HepG2 (cell line): ENCODE results near the gene GNAI2. TPM values are rescaled to one million over a fixed set of nuclear protein-coding genes. Genes with fewer than 3 reads are reported as not detected.

Source experiments
- ATAC-seq: fragments of 200-7000 bp; cut with Tn5 transposase; 3 replicates; pipeline ENCODE4 v1.9.1; 2020; ENCODE audit warnings: mild to moderate bottlenecking, moderate library complexity
- Bru-seq: library from RNA; stranded (reverse); fragments of 400-500 nt; gene quantifications from one replicate; lab custom pipeline; 2021; lab: Mats Ljungman, UMichigan
- BruChase-seq, 2 experiments: library from RNA; stranded (reverse); fragments of 400-500 nt; gene quantifications; one replicate each; lab custom pipeline; 2021; lab: Mats Ljungman, UMichigan
- BruUV-seq: library from RNA; stranded (reverse); fragments of 400-500 nt; replicated peaks from 2 replicates; lab custom pipeline; 2021; lab: Mats Ljungman, UMichigan
- CTCF ChIA-PET: fragments of 300-600 bp; formaldehyde crosslinking; extraction: SDS; loops from one replicate; lab custom pipeline; 2021; ENCODE audit warnings: low total read pairs, inconsistent platforms, low intra/inter-chr PET ratio; lab: Yijun Ruan, JAX
- POLR2A ChIA-PET: fragments of 350-600 bp; sonication (Branson Sonifier 250); formaldehyde crosslinking; loops from one replicate; lab custom pipeline; 2020; ENCODE audit warnings: antibody characterized with exemption, inconsistent platforms; lab: Yijun Ruan, JAX
- DNase-seq: peaks from one replicate; pipeline ENCODE4 v3.0.0-alpha.2; 2015; ENCODE audit warnings: low spot score
- FAIRE-seq: peaks from 3 replicates; lab custom pipeline; 2011; peaks lifted over from hg19 to GRCh38; lab: Jason Lieb, UNC
- H2AFZ ChIP-seq: one replicate; pipeline ENCODE4 v1.6.1; 2011; ENCODE audit warnings: low read length, inconsistent platforms
- H3K27ac ChIP-seq: fragments of 300-600 bp; 3 replicates; pipeline ENCODE4 v1.8.0; 2011; ENCODE audit warnings: mixed run types, mild to moderate bottlenecking, mixed read lengths, low read length, inconsistent platforms; ENCODE audit not compliant: insufficient read depth; ENCODE audit errors: extremely low read length
- H3K27me3 ChIP-seq, 2 experiments: fragments of 200-600 bp in 1 of 2; 2 replicates in 1 of 2; 3 replicates in 1 of 2; pipeline versions ENCODE4 v1.6.0 to v1.8.0; 2011; ENCODE audit warnings: low read length in 2 of 2, mild to moderate bottlenecking in 2 of 2, moderate library complexity in 2 of 2, inconsistent platforms in 1 of 2; ENCODE audit not compliant: insufficient read depth in 2 of 2, control insufficient read depth in 1 of 2
- H3K36me3 ChIP-seq, 2 experiments: fragments of 200-600 bp in 1 of 2; replicated peaks in 1 of 2; 2 replicates in 1 of 2; 3 replicates in 1 of 2; pipeline versions ENCODE4 v1.5.1 to v1.8.0; 2011; ENCODE audit warnings: low read length in 2 of 2, inconsistent platforms in 1 of 2; ENCODE audit not compliant: insufficient read depth in 2 of 2, control insufficient read depth in 1 of 2
- H3K4me1 ChIP-seq: 2 replicates; pipeline ENCODE4 v1.5.1; 2012; ENCODE audit warnings: low read length, inconsistent platforms; ENCODE audit not compliant: insufficient read depth
- H3K4me2 ChIP-seq: 2 replicates; pipeline ENCODE4 v1.6.0; 2011; ENCODE audit warnings: low read depth, low read length, inconsistent platforms
- H3K4me3 ChIP-seq, 3 experiments: fragments of 200-600 bp in 1 of 3; sonication (generic), shearing (Covaris generic) in 1 of 3; replicated peaks in 1 of 3; 2 replicates each; pipeline ENCODE4 v1.5.1; 2011 to 2016; ENCODE audit warnings: low read length in 3 of 3, inconsistent platforms in 2 of 3, low read depth in 2 of 3, mild to moderate bottlenecking in 2 of 3, control low read depth in 1 of 3, mixed read lengths in 1 of 3; ENCODE audit not compliant: insufficient read depth in 1 of 3
- H3K79me2 ChIP-seq: one replicate; pipeline ENCODE4 v1.6.1; 2011; ENCODE audit warnings: low read length, inconsistent platforms; ENCODE audit not compliant: insufficient read depth
- H3K9ac ChIP-seq: 2 replicates; pipeline ENCODE4 v1.6.0; 2011; ENCODE audit warnings: mild to moderate bottlenecking, low read depth, low read length, inconsistent platforms; ENCODE audit not compliant: insufficient read depth
- H3K9me3 ChIP-seq: 2 replicates; pipeline ENCODE4 v1.5.1; 2012; ENCODE audit warnings: mild to moderate bottlenecking, low read length
- H4K20me1 ChIP-seq: 2 replicates; pipeline ENCODE4 v1.6.0; 2011; ENCODE audit warnings: inconsistent platforms, mild to moderate bottlenecking, low read length, moderate library complexity; ENCODE audit not compliant: insufficient read depth
- AFF4 ChIP-seq: sonication (generic); formaldehyde crosslinking; IDR thresholded peaks from 2 replicates; pipeline ENCODE4 v1.4.0; 2020; ENCODE audit warnings: missing genetic modification reagents
- AGO1 ChIP-seq: fragments of 200-400 bp; formaldehyde crosslinking; IDR thresholded peaks from 2 replicates; pipeline ENCODE4 v1.6.1; 2017; ENCODE audit warnings: mild to moderate bottlenecking, low read depth, low read length, moderate library complexity; ENCODE audit not compliant: poor library complexity, severe bottlenecking
- ATF7-NPFF ChIP-seq: sonication (generic); formaldehyde crosslinking; IDR thresholded peaks from 2 replicates; pipeline ENCODE4 v1.8.1; 2023; ENCODE audit warnings: mild to moderate bottlenecking, low read depth, missing genetic modification reagents, moderate library complexity
- CCDC6 ChIP-seq: sonication (generic); formaldehyde crosslinking; IDR thresholded peaks from 2 replicates; pipeline ENCODE4 v1.8.1; 2022; ENCODE audit warnings: mild to moderate bottlenecking, missing genetic modification reagents, moderate library complexity
- CENPX ChIP-seq: sonication (generic); formaldehyde crosslinking; IDR thresholded peaks from 2 replicates; pipeline ENCODE4 v1.9.0; 2021; ENCODE audit warnings: mild to moderate bottlenecking, missing genetic modification reagents, moderate library complexity
- RCOR2 ChIP-seq: IDR thresholded peaks from 2 replicates; pipeline ENCODE4 v1.6.1; 2016; ENCODE audit warnings: missing biosample characterization, missing genetic modification reagents
- SAFB2 ChIP-seq: sonication (generic); formaldehyde crosslinking; IDR thresholded peaks from 2 replicates; pipeline ENCODE4 v1.5.1; 2020; ENCODE audit warnings: missing genetic modification reagents, low read depth, mild to moderate bottlenecking, borderline replicate concordance
- TMF1 ChIP-seq: sonication (generic); formaldehyde crosslinking; IDR thresholded peaks from 2 replicates; pipeline ENCODE4 v1.8.1; 2022; ENCODE audit warnings: low read depth, missing genetic modification reagents
- ZNF597 ChIP-seq: sonication (generic); formaldehyde crosslinking; IDR thresholded peaks from 2 replicates; pipeline ENCODE4 v1.5.0; 2020; ENCODE audit warnings: missing genetic modification reagents
- WGBS: methylation state at CpG from one replicate; pipeline ENCODE4 v1.1.6; 2017; ENCODE audit warnings: low lambda C conversion rate; 5-methylcytosine and 5-hydroxymethylcytosine counted together
- in situ Hi-C: cut with HindIII; loops from 2 replicates; pipeline ENCODE4 v1.10.0; 2017; ENCODE audit warnings: low pct_unique_long_range_greater_than_20kb; ENCODE audit not compliant: extremely low pct_ligation_motif_present
- intact Hi-C: fragments of 100-400 bp; cut with micrococcal nuclease; formaldehyde crosslinking; loops from one replicate; pipeline ENCODE4 v1.10.0; 2022; ENCODE audit not compliant: unreplicated experiment
- long read RNA-seq, 2 experiments: library from RNA in 1 of 2; library from polyadenylated mRNA in 1 of 2; stranded (forward) in 1 of 2; unstranded in 1 of 2; transcript quantifications; one replicate each; pipeline ENCODE4 v2.0.0, GENCODE V29; 2019 to 2022
- polyA minus RNA-seq, 3 experiments: library from RNA; depleted of rRNA, polyadenylated mRNA; stranded (reverse); fragments of >200 nt; gene quantifications; 2 replicates each; pipeline ENCODE4 v1.2.3, GENCODE V29; 2011; ENCODE audit warnings: low replicate concordance in 1 of 3
- polyA plus RNA-seq, 8 experiments: library from polyadenylated mRNA; depleted of rRNA in 3 of 8; stranded (reverse) in 7 of 8; unstranded in 1 of 8; fragments of >200 nt; fragmentation: Illumina TruSeq in 4 of 8; extraction: Trizol in 4 of 8; gene quantifications; 2 replicates each; pipeline versions ENCODE4 v1.2.1 to v1.2.3, GENCODE V29; 2011 to 2016; ENCODE audit warnings: low read depth in 4 of 8, missing spikeins in 1 of 8, mixed read lengths in 1 of 8; ENCODE audit not compliant: insufficient read depth in 1 of 8
- total RNA-seq, 5 experiments: library from RNA; depleted of rRNA; stranded (reverse); fragments of >200 nt; fragmentation: Illumina TruSeq; extraction: Trizol; gene quantifications; 2 replicates each; pipeline ENCODE4 v1.2.3, GENCODE V29; 2016; ENCODE audit warnings: low read depth in 1 of 5
- TF ChIP-seq, protein P1 (sequence below): sonication (generic); formaldehyde crosslinking; IDR thresholded peaks from 2 replicates; pipeline ENCODE4 v1.4.0; 2020; ENCODE audit warnings: mild to moderate bottlenecking, missing genetic modification reagents

Gene GNAI2
- total RNA-seq (2016; rRNA removed; fragmentation: Illumina TruSeq; extraction: Trizol) = 34.5 and 51.1 TPM in 2 replicates
- total RNA-seq (2016; cell fraction: cytosol; rRNA removed; fragmentation: Illumina TruSeq; extraction: Trizol; ENCODE audit: low read depth) = 26.6 and 32.1 TPM in 2 replicates
- total RNA-seq (2016; cell fraction: insoluble cytoplasmic fraction; rRNA removed; fragmentation: Illumina TruSeq; extraction: Trizol) = 33.4 and 51.3 TPM in 2 replicates
- total RNA-seq (2016; cell fraction: membrane; rRNA removed; fragmentation: Illumina TruSeq; extraction: Trizol) = 43.7 and 48.0 TPM in 2 replicates
- 26.6 and 32.5 TPM in 2 replicates for total RNA-seq (2016; cell fraction: nucleus; rRNA removed; fragmentation: Illumina TruSeq; extraction: Trizol)
- 66.1 and 66.2 TPM in 2 replicates for polyA plus RNA-seq (2011; rRNA removed)
- 64.5 and 77.2 TPM in 2 replicates for polyA plus RNA-seq (2011; cell fraction: cytosol; rRNA removed)
- polyA plus RNA-seq (2011; cell fraction: nucleus; rRNA removed) = 39.4 and 42.6 TPM in 2 replicates
- polyA plus RNA-seq (2012) = 25.4 and 25.9 TPM in 2 replicates
- 37.3 and 42.8 TPM in 2 replicates for polyA plus RNA-seq (2016; cell fraction: cytosol; fragmentation: Illumina TruSeq; extraction: Trizol; ENCODE audit: low read depth)
- polyA plus RNA-seq (2016; cell fraction: insoluble cytoplasmic fraction; fragmentation: Illumina TruSeq; extraction: Trizol; ENCODE audit: low read depth) = 57.1 and 66.6 TPM in 2 replicates
- polyA plus RNA-seq (2016; cell fraction: membrane; fragmentation: Illumina TruSeq; extraction: Trizol; ENCODE audit: low read depth) = 69.3 and 71.1 TPM in 2 replicates
- polyA plus RNA-seq (2016; cell fraction: nucleus; fragmentation: Illumina TruSeq; extraction: Trizol; ENCODE audit: insufficient read depth, low read depth) = 73.5 and 75.3 TPM in 2 replicates
- polyA minus RNA-seq (2011; rRNA and poly(A)+ RNA removed; ENCODE audit: low replicate concordance) = 111 and 236 TPM in 2 replicates
- polyA minus RNA-seq (2011; cell fraction: cytosol; rRNA and poly(A)+ RNA removed) = 26.0 and 26.4 TPM in 2 replicates
- 16.4 and 20.0 TPM in 2 replicates for polyA minus RNA-seq (2011; cell fraction: nucleus; rRNA and poly(A)+ RNA removed)
- percentile 49 among the genes with signal in this experiment for Bru-seq, nascent RNA
- percentile 66 among the genes with signal in this experiment for BruChase-seq, experiment 1, labeled RNA remaining after a 6-hour chase
- BruChase-seq, experiment 2, labeled RNA remaining after a 2-hour chase = percentile 58 among the genes with signal in this experiment
- long read RNA-seq, experiment 1, partial matches to known transcripts = 2 of 7 reads
- long read RNA-seq, experiment 1, other reads (novel, unspliced or antisense) = 0 of 7 reads
- long read RNA-seq, experiment 2, transcript GNAI2-202 (9 exons, 2,464 nt) = major isoform, 81 of 122 reads
- long read RNA-seq, experiment 2, partial matches to known transcripts = 9 of 122 reads
- long read RNA-seq, experiment 2, other reads (novel, unspliced or antisense) = 32 of 122 reads

DNA sequence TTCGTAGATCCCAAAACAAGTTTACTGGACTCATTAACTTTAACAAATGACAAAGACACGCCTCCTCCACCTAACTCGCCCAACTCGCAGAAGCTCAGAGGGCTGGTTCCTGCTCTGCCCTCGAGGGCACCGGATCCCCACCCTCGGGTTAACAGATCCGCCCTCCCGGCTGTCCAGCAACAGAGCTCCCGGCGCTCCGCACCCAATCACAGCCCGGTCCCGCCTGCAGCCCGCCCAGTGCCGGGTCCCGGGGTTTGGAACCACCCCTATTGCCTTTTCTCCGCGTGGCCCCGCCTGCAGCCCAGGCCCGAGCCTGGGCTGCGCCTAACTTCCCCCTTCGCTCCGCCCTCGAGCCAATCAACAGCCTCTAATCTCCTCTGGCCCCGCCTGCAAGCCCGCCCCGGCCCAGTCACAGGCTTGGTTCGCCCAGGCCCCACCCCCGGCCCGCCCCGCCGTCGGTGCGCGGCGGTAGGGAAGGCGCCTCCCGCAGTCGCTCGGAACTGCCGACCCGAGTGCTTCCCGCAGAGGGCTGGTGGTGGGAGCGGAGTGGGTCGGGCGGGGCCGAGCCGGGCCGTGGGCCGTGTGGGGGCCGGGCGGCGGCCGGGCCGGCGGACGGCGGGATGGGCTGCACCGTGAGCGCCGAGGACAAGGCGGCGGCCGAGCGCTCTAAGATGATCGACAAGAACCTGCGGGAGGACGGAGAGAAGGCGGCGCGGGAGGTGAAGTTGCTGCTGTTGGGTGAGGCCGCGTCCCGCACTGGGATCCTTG is at the start of gene GNAI2:
GNAI2 (plus strand) TSS at position 489 of the 768 bp plus-strand sequence; CDS start at position 621, 132 bp downstream.
- Histone ChIP-seq H3K4me1 (peaks cover 59% of the 10 kb centered on the region), H3K4me2 (peak within 1 kb of the TSS; percentile 79), H2AFZ (no peak within 1 kb of the TSS), H3K36me3 (peaks cover 0 to 2% of the 10 kb centered on the region in 2 experiments; a peak in 1 of 5 replicates), H4K20me1 (no peaks in the 10 kb centered on the region), H3K79me2 (peaks cover 24% of the 10 kb centered on the region), H3K4me3 (peak within 1 kb of the TSS; percentile 85 to 93 (median 87)), H3K9me3 (no peaks in the 10 kb centered on the region), H3K27ac (peak within 1 kb of the TSS; percentile 61), H3K27me3 (no peaks in the 10 kb centered on the region; a peak in 1 of 5 replicates), H3K9ac (peak within 1 kb of the TSS; percentile 81)
- peak; percentile 94 for DNase-seq
- WGBS = 2% methylated on average over 16 of the region's 75 CpGs
- intact Hi-C loops = no loop called here
- ChIA-PET POLR2A (interaction anchor here (0.7 to 2.7 kb wide), 33 partner anchors 8 to 116 kb away, joined by 3 to 55 read pairs (median 6); partner anchors contain the start of genes CYB561D2, HYAL1, HYAL3 and IFRD2), CTCF (interaction anchor here (0.9 kb wide), 1 partner anchor 41 kb away, joined by 4 read pairs; no protein-coding TSS in a partner anchor)
- BruUV-seq = no TSS peak
- peak; percentile 97 for FAIRE-seq
- peak; percentile 93 for ATAC-seq
- in situ Hi-C loops = no loop called here
- TF ChIP-seq AFF4 (CRISPR knock-in tag) = no peak
- no peak for TF ChIP-seq ZNF597 (CRISPR knock-in tag)
- no peak for TF ChIP-seq SAFB2 (CRISPR knock-in tag)
- TF ChIP-seq, protein P1, sequence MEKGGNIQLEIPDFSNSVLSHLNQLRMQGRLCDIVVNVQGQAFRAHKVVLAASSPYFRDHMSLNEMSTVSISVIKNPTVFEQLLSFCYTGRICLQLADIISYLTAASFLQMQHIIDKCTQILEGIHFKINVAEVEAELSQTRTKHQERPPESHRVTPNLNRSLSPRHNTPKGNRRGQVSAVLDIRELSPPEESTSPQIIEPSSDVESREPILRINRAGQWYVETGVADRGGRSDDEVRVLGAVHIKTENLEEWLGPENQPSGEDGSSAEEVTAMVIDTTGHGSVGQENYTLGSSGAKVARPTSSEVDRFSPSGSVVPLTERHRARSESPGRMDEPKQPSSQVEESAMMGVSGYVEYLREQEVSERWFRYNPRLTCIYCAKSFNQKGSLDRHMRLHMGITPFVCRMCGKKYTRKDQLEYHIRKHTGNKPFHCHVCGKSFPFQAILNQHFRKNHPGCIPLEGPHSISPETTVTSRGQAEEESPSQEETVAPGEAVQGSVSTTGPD (CRISPR knock-in tag) = no peak
- no peak for TF ChIP-seq AGO1
- TF ChIP-seq CCDC6 (CRISPR knock-in tag) = peak; percentile 83
- TF ChIP-seq RCOR2 (CRISPR knock-in tag) = no peak
- TF ChIP-seq ATF7-NPFF (CRISPR knock-in tag) = peak; percentile 60; the same call in 1 of the 2 replicates
- TF ChIP-seq CENPX (CRISPR knock-in tag) = no peak
- 0 out of 2 replicates have a peak, but pooled peaks have one; percentile 58 for TF ChIP-seq TMF1 (CRISPR knock-in tag)
